Measurements from ENCODE around the gene CRKL.
"Not testable (repeated sequence)": the region's sequence is repeated elsewhere in the genome, so short reads cannot be mapped to it uniquely, and the experiment has no call there.

CRKL gene, protein sequence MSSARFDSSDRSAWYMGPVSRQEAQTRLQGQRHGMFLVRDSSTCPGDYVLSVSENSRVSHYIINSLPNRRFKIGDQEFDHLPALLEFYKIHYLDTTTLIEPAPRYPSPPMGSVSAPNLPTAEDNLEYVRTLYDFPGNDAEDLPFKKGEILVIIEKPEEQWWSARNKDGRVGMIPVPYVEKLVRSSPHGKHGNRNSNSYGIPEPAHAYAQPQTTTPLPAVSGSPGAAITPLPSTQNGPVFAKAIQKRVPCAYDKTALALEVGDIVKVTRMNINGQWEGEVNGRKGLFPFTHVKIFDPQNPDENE

DNA sequence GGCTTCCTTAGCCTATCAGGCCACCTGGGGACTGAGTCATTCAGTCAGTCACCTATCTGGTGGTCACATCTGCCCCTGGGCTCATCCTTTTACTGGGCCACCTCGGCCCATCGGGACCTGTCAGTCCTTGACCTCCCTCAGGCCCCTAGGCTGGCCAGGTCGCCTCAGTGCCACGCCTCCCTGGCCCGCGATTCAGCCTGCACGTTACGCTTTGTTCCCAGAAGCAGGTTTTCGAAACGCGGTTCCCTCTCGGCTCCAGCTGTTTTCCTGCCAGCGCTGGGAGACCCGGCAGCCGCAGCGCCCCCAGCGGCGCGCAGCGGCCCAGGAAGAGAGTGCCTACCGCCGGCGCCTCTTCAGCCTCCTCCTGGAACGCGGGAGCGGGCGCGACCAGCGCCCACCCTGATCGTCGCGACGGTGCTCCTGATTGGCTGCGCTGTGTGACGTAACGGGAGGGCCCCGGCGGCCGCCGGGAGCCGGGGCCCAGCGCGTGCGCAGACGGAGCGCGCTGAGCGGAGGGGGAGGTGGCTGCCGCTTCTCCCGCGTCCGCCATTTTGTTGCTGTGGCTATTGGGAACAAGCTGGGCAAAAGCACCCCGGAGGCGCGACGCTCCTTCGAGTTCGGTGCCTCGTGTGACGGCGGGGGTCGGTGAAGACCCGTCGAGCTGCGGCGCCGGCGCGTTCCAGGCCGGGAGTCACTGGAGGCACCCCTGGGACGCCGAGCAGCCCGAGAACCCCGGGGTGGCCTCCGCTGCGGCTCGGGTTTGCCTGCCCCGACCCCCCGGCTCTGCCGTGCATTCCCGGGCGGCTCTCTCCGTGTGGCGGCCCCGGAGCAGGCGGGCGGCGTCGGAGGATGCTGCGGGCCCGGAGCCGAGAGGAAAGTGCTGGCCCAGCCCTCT, at the start of gene CRKL:
Gene CRKL (plus strand): TSS at position 492 of the 895 bp plus-strand sequence. CDS start 528 bp downstream, outside the sequence.
- DNase-seq: peak; percentile 95

DNA sequence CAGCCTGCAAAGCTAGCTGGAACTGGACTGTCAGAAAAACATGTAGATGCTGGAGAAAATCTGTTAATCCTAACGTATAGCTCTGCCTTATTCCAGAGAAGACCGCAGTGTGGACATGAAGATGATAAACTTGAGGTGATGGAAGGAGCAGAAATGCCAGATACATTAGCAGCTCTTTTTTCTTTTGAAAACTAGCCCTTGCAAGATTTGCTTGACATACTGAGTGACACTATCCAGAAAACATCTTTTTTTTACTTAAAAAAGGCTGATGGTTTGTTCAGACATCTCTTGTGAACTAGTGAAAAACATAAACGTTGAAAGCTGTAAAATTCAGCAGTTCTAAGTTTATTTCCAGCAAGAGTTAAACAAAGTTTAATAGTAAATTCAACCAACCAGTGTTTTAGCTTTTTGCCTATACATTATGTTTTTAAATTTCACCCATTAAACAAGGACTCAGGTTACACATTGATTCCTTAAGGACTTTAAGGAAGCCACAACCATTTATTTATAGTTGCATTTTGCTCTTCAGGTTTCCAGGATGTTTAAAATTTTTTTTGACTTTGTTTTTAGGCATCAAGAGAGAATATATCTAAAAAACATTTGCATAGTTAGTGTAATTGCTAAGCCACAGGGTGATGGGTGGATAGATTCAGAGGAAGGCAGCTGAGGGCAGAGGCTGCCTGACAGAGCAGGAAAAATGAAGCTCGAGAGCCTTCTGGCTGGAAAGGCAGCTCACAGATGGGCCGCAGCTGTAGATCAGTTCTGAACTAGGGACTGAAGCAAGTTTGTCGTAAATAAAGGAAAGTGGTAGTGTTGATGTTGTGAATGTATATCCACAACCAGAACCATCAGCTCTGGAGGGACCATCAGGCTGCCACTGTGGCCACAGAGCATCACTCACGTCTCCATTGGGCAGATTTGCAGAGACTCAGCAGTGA, 48.9 kb upstream of the CRKL start:
- DNase-seq: no peak

DNA sequence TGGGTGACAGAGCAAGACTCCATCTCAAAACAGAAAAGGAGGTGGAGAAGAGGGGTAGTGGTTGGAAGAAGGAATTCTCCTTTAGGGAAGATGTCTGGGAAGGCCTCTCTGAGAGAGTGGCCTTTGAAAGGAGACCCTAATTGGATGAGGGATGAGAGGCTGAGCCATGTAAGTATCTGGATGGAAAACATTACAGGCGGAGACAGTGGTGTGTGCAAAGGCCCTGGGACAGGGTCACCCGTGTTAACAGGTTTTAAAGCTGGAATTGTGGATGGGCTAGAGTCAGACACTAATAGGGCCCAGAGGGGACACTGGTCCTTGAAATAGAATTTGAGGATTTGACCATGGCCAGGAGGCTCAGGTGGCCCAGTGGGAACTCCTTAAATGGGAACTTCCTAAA, 48.0 kb upstream of the CRKL start:
- DNase-seq: no peak

- no peak for DNase-seq
Observed at GRCh38 chr22:20873214-20873613, 44.0 kb upstream of the CRKL start.

- no peak for DNase-seq
Observed at GRCh38 chr22:20875296-20875695, 41.9 kb upstream of the CRKL start.

- DNase-seq: no peak
Observed at GRCh38 chr22:20877715-20878114, 39.5 kb upstream of the CRKL start.

DNA sequence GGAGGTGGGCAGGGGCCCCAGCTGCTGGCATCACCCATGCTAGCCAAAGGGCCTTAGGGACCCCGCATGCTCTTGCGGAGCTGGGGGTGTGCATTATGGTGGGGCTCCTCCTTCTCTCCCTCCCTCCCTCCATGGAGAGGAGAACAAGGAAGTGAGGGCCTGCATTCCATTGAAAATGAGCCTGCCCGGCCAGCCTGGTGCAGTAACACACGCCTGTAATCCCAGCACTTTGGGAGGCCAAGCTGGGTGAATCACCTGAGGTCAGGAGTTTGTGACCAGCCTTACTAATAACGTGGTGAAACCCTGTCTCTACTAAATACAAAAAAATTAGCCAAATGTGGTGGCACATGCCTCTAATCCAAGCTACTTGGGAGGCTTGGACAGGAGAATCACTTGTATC, 36.0 kb upstream of the CRKL start:
- DNase-seq: no peak

GRCh38 chr22:20881869-20882815, 35.1 kb upstream of the CRKL start:
- DNase-seq: no peak

DNA sequence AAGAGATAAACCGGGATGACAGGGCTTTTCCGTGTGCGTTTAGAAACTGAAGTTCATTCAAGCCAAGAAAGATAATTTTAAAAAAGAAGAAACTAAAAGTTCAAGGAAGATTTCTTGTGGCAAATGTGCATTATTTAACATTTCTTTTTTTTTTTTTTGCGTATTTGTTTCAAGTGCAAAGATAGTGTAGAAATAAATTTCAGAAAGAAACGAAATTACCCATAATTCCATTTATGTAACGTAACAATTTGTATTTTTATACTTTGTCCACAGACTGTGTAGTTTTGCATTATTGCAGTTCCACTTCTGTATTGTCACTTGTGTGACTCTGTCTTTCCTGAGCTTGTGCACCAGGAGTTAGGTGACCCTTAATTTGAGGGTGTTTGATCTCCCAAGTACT, 34.4 kb upstream of the CRKL start:
- DNase-seq: no peak

DNA sequence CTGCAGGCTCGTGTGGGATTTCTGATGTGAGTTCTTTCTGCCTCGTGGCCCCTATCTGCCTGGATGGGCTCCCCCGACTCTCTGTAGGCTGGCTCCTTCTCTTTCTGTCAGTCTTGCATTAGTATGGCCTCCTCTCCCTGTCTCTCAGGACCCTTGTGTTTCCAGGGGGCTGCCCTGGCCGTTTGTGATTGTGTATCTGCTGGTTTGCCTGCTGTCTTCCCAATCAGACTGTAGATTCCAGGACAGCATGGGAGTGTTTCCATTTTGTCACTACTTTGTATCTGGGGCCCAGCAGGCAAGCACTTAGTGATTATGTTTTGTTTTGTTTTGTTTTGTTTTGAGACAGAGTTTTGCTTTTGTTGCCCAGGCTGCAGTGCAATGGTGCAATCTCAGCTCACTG, 32.8 kb upstream of the CRKL start:
- DNase-seq: no peak

GRCh38 chr22:20885017-20885556, 32.1 kb upstream of the CRKL start:
- no peak for DNase-seq

DNA sequence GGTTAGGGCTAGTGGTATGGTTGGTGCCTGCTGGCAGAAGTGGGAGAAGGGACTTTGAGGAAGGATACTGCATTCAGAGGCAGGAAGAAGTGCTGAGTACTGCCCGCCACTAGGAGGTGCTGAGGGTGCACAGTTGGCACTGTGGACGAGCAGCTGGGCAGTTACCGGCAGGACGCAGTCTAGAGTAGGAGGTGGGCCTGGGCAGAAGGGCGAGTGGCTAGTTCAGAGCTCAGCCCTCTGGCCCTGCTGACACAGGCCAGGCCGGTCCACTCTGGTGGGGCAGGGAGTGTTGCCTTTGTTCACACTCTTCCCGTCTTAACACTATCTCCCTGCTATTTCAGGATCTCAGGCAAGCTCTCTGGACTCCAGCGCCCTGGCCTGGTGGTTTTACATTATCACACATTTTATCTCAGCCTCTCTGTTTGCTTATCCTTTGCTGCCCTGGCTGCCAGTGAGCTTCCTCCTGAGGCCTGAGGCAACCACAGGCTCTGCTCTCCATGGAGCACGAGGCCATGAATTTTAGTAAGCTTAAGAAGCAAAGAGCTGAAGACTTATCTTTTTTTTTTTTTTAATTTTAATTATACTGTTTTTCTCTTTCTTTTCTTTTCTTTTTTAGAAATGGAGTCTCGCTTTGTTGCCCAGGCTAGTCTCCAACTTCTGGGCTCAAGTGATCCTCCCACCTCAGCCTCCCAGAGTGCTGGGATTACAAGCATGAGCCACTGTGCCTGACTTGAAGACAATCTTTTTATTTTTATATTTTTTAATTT, 31.5 kb upstream of the CRKL start:
- DNase-seq: peak; percentile 68

GRCh38 chr22:20887375-20887774, 29.8 kb upstream of the CRKL start:
- DNase-seq: no peak

DNA sequence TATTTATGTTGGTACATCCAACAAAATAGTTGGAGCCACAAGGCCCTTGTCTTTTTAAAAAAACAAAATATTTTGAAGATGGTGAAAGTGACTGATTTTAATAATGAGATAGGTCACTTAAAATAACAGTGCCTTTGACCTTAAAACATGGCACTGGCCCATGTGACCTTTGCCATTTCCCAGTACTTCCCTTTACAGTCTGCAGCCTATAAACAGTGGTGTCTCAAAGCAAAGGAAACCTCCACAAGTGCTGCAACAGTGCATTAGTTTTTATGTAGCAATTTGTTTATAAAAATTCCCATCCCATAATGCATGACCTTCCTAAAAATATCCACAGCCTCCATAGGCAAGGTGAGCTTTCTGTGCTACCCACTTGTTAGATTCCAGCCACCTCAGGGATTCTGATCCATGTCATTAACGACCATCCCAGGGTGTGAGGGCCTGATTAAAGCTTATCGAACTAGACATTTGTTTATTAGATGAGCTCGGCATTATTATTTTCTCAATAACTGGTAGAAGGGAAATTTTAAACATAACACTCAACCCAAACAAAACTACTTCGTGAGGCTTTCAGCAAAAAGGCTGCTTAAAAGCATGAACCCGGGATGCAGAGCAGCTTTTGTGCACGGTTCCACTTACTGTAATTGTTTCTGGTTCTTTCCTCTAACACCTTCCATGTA, 28.0 kb upstream of the CRKL start:
- DNase-seq: no peak

DNA sequence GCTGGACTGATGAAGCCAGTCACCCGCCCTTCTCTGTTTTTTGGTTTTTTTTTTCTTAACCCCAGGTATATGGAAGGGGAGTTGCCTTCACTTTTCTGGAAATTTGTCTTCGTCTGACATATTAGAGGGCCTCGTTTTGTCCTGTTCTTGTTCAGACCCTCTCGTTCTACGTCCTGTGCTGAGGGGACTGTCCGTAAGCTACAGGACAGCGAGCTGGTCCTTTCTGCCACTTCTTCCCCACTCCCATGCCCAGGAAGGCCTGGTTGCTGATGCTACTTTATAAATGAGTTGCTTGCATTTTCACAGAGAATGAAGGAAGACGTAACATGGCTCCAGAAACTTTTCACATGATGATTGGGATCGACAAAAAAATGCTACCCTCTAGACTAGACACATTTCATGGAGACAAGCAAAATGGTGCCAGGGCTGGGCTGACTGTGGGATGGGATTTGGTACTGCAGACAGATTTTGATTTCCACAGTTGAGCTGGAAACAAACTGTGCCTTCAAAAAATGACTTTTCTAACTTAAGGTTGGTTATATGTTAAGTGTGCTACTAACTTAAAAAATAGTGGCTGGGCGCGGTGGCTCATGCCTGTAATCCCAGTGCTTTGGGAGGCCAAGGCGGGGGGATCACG, 27.2 kb upstream of the CRKL start:
- DNase-seq: no peak

DNA sequence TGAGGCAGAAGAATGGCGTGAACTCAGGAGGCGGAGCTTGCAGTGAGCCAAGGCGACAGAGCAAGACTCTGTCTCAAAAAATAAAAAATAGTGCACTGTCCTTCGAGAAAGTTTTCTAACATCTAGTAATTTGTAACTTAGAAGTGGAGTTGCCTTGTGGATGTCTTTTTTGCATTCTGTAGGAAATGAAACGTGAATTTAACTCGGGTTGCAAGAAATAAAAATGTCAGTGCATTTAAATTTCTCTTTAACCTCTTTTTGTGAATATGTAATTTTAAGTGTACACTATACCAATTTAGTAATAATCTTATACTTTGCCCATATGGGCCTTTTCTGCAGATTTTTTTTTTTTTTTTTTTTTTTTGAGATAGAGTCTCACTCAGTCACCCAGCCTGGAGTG, 26.2 kb upstream of the CRKL start:
- DNase-seq: no peak

GRCh38 chr22:20897737-20898136, 19.5 kb upstream of the CRKL start:
- DNase-seq: not testable (repeated sequence)

- no peak for DNase-seq
Observed at GRCh38 chr22:20899827-20900423, 17.3 kb upstream of the CRKL start.
